GM12872 (cell line): ENCODE data around the gene CARD11.

Source experiments
- TF ChIP-seq, protein P1 (sequence below): IDR thresholded peaks from 3 replicates; pipeline ENCODE4 v1.5.1; 2011; ENCODE audit warnings: low read depth, mild to moderate bottlenecking, low read length, moderate library complexity; ENCODE audit not compliant: insufficient read depth

CARD11 gene

DNA sequence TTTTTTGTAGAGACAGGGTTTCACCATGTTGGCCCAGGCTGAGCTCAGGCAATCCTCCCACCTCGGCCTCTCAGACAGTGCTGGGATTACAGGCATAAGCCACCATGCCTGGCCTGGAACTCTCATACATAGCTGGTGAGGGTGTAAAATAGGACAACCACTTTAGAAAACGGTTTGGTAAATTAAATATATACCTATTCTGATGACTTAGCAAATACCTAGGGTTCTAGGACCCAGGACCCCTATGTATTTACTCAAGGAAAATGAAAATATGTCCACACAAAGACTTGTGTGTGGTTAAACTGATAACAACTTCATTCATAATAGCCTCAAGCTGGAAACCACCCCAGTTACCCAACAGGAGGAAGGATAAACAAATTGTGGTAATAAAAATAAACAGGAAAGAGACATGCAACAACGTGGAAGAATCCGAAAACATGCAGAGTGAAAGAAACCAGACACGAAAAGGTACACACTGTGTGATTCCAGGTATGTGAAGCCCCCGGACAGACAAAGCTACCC is 52.7 kb downstream of the CARD11 start:
- TF ChIP-seq, protein P1, sequence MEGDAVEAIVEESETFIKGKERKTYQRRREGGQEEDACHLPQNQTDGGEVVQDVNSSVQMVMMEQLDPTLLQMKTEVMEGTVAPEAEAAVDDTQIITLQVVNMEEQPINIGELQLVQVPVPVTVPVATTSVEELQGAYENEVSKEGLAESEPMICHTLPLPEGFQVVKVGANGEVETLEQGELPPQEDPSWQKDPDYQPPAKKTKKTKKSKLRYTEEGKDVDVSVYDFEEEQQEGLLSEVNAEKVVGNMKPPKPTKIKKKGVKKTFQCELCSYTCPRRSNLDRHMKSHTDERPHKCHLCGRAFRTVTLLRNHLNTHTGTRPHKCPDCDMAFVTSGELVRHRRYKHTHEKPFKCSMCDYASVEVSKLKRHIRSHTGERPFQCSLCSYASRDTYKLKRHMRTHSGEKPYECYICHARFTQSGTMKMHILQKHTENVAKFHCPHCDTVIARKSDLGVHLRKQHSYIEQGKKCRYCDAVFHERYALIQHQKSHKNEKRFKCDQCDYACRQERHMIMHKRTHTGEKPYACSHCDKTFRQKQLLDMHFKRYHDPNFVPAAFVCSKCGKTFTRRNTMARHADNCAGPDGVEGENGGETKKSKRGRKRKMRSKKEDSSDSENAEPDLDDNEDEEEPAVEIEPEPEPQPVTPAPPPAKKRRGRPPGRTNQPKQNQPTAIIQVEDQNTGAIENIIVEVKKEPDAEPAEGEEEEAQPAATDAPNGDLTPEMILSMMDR: no peak

DNA sequence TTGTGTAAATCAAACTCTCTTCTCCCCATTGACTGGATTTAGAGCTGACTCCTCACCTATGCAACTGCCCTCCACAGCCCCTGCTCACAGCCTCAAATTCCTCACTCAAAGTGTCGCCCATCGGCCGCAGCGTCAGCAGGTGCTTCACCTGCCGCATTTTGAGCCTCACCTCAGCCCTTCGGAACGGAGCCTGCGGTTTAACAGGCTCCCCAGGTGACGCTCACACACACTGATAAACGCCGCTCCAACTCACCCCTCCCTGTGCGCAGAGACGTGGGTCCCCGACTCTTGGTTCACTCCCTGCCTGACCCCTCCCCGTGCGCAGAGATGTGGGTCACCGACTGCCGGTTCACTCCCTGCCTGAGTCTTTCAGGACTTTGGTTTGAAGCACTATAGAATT is 57.1 kb downstream of the CARD11 start:
- TF ChIP-seq, protein P1: no peak

DNA sequence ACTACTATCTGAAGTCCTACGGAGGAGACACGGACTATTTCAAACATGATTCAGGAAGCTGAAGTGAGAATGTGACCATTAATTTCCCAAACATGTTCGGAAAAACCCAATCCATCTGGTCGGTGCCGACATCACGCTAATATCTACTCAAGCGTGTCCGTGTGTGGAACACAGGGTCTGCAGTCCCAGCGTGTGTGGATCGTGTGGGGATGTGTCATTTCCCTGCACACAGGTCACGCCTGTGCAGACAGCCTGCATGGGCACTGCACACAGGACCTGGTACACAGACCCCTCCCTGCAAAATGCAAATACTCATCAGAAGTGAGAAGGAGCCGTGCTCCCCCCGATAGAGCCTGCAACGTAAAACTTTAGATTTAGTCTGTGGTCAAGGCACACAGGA is 57.8 kb downstream of the CARD11 start:
- TF ChIP-seq, protein P1: no peak

DNA sequence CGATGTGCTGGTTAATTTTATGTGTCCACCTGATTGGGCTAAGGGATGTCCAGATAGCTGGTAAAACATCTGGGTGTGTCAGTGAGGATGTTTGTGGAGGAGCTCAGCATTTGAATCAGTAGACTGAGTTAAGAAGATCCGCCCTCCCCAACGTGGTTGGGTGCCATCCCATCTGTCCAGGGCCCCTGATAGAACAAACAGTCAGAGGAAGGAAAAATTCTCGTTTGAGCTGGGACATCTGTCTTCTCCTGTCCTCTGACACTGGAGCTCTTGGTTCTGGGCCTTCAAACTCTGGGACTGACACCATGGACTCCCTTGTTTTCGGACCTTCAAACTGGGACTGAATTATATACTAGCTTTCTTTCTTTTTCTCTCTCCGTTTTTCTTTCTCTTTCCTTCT is 59.6 kb downstream of the CARD11 start:
- TF ChIP-seq, protein P1: no peak

DNA sequence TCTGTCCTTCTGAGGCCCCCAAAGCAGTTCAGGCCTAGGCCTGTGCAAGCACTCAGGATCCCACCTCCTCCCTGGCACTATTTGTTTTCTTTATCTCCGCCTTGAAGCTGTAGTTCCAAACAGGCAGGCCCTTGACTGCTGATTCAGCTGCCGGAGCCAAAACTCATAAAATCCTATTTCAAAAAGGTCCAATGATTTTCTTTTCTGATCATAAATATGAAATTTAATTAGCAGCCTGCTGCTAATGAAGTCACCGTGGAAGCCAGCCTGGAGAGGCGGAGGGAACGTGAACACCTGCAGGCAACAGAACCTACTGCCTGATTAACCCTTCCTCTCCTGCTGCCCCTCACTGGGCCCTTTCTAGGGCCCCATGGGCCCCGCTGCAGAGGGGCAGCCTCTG is 60.1 kb downstream of the CARD11 start:
- TF ChIP-seq, protein P1: no peak

DNA sequence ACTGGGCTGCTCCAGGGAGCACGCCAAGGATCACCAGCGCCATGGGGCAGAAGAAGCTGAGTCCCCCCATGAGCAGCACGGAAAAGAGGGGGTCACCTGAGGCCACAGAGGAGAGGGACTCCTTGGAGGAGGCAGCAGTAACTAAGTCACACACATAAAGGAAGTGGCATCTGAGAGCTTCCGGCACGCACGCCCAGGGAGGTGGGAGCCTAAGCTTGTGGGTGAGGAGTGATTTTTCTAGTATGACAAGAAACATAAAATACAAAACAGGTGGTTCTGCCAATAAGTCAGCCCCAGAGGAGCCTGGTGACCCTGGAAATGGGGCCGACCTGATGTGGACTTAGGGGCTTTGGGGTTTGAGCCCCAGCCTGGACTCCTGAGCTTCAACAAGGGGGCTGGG is 60.8 kb downstream of the CARD11 start:
- TF ChIP-seq, protein P1: no peak

DNA sequence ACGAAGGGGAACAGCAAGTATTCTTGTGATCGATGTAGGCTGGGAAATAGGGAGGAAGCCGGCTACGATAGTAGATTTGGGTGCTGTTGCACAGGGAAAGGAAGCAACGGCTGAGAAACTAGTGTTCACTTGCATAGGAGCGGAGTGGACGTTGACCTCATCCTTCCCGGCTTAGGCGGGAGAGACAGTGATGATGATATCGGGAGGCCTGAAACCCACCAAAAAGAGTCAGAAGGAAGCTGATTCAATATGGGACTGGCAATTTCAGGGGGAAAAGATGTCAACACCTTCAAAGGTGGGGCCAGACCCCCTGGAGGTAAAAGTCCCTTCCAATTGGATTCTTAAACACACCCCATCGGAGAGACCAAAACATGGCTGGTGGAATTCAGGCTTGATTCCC is 61.3 kb downstream of the CARD11 start:
- TF ChIP-seq, protein P1: no peak

DNA sequence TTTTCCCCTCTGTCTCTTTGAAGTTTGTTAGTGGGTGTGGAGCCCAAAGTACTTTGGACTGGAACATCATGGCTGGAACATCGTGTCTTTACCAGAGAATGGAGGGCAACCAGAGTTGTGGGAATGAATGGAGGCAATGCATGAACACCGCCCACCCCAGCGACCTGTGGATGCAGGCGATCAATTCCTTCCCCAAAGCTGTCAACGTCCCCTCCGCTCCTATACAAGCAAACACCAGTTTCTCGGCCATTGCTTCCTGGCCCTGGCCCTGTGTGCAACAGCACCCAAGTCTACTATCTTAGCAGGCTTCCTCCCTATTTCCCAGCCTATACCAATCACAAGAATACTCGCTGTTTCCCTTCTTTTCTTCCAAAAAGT is 62.6 kb downstream of the CARD11 start:
- TF ChIP-seq, protein P1: no peak
